Measurements from ENCODE around the gene TRPV4.

DNA sequence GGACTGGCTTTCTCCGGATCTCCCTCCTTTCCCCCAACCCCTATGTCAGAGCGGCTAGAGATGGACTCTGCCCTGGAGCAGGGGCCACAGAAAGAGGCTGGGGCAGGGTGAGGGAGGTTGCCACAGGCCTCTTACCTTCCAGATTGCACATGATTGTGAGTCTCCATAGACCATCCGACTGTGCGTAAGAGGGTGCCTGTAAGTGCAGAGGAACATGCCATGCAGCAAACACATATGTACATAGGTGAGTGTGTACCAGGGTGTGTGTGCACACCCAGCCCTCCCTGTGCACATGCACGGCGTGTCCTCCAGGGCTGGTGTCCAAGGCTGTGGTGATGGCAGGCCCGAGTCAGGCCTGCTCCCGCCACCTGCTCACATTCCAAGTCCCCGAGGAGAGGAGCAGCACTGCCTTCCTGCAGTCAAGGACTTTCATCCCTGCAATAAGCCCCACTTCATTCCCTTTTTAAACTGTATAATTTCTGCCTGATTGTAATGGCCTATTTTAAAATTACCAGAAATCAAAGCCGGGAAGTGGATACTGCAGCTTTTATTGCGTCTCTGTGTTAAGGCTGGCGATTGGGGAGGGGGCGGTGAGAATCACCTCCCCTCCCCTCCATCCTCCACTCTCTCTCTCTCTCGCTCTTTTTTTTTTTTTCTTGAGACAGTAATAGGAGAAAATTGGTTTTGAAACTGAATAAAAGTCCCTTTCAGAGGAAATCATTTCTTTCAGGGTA, 91.1 kb downstream of the TRPV4 start:
- TF ChIP-seq YY1 (IDR thresholded peaks at IDR 0.05; ENCODE audit: low read depth) (no peak), RCOR1 (IDR thresholded peaks at IDR 0.05; ENCODE audit: low read length) (no peak), ELF1 (IDR thresholded peaks at IDR 0.05) (no peak), SIN3A (IDR thresholded peaks at IDR 0.05; ENCODE audit: borderline replicate concordance, low read depth, low read length) (no peak), TEAD4 (IDR thresholded peaks at IDR 0.05; ENCODE audit: borderline replicate concordance, insufficient read depth) (no peak), RAD21 (IDR thresholded peaks at IDR 0.05; ENCODE audit: low read length) (no peak), TAF1 (IDR thresholded peaks at IDR 0.05; ENCODE audit: borderline replicate concordance, low read depth, low read length) (no peak)
- TF ChIP-seq, protein P1, sequence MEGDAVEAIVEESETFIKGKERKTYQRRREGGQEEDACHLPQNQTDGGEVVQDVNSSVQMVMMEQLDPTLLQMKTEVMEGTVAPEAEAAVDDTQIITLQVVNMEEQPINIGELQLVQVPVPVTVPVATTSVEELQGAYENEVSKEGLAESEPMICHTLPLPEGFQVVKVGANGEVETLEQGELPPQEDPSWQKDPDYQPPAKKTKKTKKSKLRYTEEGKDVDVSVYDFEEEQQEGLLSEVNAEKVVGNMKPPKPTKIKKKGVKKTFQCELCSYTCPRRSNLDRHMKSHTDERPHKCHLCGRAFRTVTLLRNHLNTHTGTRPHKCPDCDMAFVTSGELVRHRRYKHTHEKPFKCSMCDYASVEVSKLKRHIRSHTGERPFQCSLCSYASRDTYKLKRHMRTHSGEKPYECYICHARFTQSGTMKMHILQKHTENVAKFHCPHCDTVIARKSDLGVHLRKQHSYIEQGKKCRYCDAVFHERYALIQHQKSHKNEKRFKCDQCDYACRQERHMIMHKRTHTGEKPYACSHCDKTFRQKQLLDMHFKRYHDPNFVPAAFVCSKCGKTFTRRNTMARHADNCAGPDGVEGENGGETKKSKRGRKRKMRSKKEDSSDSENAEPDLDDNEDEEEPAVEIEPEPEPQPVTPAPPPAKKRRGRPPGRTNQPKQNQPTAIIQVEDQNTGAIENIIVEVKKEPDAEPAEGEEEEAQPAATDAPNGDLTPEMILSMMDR (IDR thresholded peaks at IDR 0.05): no peak
- TF ChIP-seq, protein P2, sequence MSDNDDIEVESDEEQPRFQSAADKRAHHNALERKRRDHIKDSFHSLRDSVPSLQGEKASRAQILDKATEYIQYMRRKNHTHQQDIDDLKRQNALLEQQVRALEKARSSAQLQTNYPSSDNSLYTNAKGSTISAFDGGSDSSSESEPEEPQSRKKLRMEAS (IDR thresholded peaks at IDR 0.05; ENCODE audit: low read depth): no peak
